GM18867 (cell line): Measurements from ENCODE around the gene NAA35.
"Not testable (repeated sequence)": the region's sequence is repeated elsewhere in the genome, so short reads cannot be mapped to it uniquely, and the experiment has no call there.

Experiments used
- ATAC-seq: cut with Tn5 transposase; IDR thresholded peaks from one replicate; pipeline ENCODE4 v1.9.1; 2021; ENCODE audit warnings: mild to moderate bottlenecking, moderate library complexity; ENCODE audit not compliant: unreplicated experiment

The NAA35 gene

DNA sequence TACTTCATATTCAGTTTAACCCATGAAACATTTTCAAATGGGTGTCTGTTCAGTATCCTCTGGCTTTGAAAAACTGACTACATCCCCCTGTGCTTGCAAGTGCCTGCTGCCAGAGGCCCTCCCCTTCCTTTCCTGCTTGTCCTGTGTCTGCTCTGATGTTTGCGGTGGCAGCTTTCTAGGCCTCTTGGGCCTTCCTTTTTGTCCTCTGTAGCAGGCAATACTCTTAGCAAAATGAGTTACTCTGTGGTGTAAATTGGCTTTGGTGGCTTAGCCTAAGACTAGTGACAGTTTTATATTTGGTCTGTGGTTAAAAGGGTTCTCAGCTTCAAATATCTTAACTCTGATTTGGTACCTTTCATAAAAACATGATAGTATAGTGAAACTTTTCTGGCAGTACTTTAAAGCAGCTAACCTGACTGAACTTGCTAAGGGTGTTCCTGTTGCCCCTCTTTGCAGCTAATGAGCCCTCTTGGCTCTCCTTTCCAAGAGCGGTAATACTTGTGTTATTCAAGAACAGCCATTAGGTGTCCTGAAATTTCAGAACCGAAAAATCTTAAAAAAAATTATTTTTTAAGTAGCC, 81.8 kb downstream of the NAA35 start:
- ATAC-seq = no peak

DNA sequence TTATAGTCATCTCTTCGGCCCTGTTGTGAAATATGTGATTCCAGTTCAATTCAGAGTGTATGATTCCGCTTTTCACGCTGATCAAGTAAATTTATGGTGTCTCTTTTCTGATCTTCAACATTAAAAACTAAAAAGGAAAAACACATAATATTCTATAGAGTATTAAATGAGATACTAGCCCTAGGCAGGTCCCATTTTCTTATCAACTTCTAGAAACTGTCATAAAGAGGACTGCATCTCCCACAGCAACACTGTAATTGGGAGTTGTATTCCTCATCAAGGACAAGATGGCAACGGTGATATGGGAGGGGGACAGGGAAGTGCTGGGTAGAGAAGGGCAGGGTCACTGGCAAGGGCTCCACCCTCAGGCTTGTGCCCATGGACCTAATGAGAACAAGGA, 86.8 kb downstream of the NAA35 start:
- no peak for ATAC-seq

DNA sequence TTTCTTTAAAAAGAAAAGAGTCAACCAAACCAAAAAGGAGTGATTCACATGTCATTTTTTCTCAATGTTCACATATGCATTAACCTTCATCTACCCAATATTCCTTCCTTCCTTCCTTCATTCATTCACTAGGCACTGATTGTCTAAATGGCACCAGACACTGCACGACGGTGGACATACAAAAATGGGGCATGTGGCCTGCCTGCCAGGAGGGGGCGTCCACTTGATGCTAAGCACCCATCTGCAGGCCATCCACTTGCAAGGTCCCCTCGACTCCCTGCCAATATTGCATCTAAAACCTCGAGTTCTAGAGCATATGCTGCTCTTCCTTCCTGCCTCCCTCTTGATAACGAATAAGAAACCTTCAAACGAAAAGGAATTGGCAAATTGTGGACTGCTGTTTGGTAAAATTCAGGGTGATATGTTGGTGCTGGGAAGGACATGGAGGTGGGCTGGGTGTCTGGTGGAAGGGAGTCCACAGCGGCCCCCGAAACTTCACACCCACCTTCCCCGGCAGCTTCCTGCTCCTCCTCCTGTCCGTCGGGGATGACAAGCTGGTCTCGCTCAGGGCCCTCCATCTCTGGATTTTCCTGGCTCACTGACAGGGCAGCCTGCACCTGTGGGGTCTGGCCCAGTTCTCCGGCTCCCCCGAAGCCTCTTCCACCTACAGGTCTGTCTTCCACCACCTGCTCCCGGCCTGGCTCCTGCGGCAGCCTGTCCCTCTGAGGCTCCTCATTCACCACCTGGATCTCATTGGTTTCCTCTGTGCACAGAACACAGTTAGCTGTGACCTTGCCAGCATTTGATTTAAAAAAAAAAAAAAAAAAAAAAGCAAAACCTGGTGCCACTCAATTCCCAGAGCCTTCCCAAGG, 94.2 kb downstream of the NAA35 start:
- no peak for ATAC-seq

DNA sequence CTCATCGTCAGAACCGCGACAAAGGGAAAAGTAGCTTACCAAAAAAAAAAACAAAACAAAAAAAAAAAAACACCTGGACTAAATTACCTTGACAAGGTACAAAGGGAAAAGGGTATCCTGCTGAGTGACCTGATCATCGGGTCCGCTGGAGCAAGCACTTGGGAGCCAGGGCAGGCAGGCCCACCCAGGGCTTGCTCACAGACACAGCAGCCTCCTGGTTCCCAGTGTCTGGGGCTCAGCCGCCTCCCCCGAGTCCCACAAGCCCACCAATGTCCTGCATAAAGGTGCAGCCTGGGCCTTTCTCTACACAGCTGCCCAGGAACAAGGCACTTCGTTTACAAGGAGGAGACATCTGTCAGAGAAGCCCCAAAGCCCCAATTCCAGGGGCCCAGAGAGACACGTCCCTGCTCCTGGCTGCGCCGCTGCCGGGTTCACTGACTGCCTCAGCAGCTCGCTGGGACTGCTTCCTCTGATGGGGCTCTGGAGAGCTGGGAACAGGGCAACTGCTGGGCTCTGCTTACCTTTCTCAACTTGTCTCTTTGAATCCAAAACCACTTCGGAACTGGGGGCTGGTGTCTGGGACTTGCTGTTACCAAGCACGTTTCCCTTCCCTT, 95.0 kb downstream of the NAA35 start:
- no peak for ATAC-seq

DNA sequence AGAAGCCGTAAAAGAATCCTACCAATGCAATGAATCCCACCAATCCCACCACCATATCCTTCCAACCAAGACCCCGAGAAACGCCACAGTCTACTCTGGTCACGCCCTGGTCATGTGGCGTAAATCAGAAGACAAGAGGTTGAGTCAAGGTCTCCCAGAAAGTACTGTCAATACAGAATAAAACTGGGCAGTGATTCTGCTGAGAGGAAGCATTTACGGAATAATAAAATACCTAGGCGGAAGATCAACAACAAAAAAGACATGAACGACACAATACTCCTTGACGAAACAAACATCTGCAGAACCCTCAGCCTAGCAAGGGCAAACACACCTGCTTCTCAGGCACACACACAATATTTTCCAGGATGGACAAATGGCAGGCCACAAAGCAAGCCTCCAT, 95.6 kb downstream of the NAA35 start:
- no peak for ATAC-seq

DNA sequence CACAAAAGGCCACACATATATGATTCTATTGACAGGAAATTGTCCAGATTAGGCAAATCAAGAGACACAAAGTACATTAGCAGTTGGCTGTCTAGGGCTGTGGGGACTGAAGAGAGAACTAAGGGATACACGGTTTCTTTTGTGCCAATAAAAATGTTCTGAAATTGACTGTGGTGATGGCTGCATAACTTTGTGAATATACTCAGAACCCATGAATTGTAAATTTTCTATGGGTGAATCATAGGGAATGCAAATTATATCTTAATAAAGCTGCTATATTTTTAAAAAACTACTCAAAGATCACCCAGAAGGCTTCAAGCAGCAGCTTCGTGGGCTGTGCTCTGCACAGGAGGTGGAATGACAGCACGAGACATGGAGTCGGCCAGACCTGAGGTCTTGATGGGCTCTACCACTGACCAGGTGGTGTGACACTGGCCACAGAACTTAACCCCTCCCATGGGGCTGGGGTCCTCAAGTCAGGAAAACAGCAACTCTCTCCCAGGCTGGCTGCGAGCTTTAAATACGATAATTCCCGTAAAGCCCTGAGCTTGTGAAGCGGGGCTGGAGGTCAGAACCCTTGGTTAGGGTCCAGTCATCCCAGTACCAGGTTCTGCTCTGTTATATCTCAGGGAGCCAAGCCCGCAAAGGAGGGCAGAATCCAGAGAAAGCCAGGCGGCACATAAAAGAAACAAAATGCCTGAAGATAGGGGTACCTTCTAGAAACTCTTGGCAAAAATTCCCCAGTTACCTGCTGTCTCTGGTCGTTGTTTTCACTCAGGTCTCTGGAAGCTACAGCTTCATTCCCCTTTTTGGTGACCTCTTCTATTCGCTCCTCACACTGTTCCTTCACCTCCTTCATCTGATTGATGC, 99.3 kb downstream of the NAA35 start:
- ATAC-seq = no peak

DNA sequence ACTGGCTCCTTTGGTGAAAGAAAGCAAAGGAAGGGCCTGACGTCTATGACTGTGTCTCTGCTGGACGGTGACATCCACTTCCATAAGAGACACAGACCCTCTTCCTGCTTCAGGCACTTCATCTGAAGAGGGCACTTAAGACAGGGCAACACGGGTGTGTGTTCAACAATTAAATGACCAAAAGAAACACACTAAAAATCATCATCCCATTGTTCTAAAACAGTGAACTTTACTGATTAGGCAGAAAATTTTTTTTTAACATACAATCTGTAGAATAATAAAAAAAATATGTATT, 99.9 kb downstream of the NAA35 start:
- ATAC-seq = no peak

DNA sequence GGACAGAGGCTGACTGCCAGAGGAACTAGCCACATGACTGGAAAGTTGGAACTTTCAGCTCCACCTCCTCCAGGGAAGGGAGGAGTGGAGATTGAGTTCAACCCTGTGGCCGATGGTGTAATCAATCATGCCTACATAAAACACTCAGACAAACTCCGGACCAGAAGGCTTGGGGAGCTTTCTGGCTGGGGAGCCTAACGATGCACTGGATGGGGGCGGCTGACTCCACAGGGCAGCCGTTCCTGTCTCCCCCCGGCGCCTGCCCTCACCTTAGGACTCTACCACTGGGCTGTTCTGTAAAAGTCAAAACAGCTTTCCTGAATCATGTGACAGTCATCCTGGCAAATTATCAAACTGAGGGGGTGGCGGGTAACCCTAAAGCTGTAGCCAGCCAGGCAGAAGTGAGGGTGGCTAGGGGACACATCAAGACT, 100.4 kb downstream of the NAA35 start:
- ATAC-seq = no peak

DNA sequence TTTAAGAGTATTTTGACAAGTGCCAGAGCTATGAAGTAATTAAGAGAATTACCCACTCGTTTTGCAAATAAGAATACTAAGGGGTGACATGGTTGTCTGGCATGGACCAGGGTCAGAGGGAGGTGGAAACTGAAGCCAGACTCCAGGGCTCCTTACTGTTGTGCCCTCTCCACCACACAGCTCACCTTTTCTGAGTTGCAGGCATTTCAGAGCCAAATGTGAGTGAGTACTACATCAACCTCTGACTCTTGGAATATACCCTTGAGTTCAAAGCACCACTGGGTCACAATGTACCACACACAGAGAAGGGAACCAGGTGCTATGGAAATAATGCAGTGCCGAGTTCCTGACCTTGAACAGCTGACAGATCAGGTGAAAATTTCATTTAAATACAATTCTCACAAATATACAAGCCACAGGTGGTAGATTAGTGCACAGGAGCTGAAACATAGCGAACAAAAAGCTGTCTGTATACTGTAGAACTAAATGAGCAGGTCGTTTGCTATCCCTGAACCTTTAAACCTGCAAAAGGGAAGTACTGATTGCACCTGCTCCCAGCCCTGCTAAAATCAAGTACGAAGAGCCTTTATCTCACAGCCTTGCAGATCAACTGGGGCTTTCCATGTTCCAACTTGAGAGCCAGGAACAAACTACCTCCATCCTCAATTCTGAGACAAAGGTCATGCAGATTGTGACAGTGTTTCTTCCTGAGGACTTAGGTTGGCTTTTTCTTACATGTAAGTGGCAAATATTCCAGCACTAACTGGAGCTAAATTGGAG, 101.4 kb downstream of the NAA35 start:
- ATAC-seq = no peak

DNA sequence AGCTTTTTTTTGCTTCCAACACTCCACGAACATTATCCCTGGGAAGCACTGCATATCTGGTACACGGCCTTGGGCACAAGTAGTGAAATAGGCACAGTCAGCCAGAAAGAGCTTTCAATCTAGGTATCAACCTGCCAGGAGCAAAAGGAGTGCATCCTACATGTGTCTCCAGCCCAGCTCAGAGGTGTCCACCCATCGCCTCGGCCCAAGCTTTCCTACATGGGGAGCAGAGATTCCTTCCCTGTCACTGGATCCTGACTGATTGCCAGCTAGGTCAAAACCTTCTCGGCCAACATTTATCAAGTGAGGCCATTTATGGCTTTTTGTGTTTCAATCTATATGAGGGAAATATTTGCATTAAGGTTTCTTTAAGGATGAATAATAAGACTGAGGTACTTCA, 102.6 kb downstream of the NAA35 start:
- no peak for ATAC-seq

DNA sequence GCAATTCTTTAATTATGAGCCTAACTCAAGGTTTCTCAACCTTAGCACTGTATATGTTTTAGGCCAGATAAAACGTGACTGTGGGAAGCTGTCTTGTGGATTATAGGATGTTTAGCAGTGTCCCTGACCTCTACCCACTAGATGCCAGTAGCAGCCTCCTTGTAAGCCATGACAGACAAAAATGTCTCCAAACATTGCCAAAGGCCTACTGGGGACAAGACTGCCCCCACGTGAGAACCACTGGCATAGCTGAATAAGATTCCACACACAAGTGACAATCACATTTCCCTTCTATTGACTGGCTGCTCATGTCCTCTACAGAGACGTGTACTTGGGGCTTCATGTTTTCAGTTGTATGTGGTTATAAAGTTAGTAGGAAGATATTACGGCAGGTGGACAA, 103.1 kb downstream of the NAA35 start:
- no peak for ATAC-seq

DNA sequence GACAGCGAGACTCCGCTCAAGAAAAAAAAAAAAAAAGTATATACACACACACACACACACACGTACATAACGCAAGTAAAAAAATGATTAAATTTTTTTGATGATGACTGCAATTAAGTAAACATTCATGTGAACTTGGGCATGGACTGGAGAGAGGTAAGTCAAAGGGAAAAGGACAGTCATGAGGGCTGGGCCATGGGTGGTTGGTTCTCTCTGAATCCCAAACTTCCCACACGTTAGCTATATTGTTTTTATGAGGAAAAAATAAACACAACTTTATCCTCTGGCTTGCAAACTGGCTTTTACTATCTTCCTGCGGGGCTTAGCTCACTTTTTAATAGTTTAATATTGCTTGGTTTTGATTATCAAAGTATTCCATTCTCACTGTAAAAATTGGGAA, 104.7 kb downstream of the NAA35 start:
- ATAC-seq = no peak

DNA sequence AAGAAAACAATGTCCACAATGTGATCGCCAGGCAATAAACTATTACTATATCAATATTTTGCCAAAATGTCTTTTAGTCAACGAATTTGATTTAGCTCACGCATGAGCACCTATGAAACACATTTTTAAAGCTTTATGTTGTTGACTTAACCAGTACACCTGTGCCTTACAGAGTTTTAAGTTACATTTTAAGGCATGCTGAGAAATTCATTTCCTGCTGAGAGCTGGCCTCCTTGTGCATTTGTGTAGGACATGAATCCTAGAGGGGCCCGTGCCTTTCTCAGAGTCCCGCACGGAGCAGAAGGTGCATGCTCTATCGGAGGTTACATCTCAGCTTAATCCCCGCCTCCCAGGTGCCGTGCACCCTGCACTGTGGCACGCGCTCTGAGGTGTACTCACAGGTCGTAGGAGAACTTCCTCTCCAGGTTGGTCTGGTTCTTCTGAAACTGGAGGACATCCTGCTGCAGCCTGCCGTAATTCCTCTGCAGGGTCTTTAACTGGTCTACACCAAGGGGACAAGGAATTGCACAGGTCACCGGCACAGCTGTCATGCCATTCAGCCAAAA, 105.2 kb downstream of the NAA35 start:
- ATAC-seq = no peak

DNA sequence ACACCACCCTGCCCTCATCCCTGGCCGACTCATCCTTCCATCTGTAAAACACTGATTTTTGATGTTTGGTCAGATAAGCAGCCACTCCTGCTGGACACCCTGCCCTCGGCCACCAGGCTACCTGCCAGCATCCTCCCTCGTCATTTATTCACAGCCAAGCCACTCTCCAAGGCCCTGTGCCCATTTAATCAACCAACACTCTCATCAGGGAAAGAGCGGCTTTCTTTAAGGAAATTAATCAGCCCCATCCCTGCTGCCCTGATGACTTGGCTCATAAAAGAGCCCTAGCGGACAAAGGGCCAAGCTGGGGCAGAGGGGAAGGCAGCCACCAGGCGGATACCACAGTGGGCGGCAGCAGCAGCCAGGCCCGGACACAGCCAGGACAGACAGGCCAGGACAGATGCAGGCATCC, 106.0 kb downstream of the NAA35 start:
- no peak for ATAC-seq

DNA sequence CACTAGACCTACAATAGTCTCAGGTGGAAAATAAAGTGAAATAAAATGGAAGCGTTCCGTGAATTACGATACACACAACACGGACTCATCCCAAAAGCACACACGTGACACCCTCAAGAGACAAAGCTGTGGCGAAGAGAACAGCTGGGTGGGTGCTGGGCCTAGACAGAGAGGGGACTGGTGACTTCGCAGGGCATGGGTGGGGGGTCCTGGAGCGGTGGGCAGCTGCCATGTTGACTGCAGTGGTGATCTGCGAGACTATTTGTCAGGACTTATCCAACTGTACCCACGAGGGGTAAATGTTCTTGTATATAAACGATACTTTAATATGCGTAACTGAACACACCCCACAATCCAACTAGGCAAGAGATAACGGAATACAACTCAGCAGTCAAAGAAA, 106.4 kb downstream of the NAA35 start:
- ATAC-seq = no peak

DNA sequence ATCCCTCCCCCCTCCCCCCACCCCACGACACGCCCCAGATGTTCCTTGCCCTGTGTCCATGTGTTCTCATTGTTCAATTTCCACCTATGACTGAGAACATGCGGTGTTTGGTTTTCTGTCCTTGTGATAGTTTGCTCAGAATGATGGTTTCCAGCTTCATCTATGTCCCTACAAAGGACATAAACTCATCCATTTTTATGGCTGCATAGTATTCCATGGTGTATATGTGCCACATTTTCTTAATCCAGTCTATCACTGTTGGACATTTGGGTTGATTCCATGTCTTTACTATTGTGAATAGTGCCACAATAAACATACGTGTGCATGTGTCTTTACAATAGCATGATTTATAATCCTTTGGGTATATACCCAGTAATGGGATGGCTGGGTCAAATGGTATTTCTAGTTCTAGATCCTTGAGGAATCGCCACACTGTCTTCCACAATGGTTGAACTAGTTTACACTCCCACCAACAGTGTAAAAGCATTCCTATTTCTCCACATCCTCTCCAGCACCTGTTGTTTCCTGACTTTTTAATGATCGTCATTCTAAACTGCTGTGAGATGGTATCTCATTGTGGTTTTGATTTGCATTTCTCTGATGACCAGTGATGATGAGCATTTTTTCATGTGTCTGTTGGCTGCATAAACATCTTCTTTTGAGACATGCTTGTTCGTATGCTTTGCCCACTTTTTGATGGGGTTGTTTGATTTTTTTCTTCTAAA, 107.2 kb downstream of the NAA35 start:
- not testable (repeated sequence) for ATAC-seq

DNA sequence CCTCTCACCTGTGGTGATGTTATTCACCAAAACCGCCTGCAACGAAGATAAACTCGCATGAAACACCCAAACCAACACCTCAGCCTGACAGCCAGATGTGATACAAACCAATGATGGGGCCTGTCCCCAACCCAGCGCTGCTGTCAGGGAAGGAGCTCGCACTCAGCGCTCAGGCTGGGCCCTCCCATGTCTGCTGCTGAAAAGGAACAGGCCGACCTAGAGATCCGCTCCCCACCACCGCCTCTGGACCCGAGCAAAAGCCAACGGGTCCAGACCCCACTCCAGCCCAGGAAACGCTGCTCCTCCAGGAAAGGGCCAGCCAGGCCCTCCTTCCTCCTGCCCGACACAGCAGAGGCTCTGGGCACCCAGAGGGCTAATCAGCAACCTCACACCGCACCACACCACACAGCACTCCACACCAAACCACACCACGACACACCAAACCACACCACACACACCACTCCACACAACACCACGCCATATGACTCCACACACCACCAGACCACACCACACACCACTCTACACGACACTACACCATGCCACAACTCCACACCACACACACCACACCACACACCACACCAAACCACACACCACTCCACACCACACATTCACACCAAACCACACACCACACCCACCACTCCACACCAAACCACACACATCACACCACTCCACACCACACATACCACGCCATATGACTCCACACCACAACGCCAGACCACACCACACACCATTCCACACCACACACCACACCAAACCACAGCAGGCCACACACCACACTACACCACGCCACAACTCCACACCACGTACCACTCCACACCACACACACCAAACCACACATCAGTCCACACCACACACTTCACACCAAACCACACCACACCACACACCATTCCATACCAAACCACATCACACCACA, 111.9 kb downstream of the NAA35 start:
- ATAC-seq = no peak

DNA sequence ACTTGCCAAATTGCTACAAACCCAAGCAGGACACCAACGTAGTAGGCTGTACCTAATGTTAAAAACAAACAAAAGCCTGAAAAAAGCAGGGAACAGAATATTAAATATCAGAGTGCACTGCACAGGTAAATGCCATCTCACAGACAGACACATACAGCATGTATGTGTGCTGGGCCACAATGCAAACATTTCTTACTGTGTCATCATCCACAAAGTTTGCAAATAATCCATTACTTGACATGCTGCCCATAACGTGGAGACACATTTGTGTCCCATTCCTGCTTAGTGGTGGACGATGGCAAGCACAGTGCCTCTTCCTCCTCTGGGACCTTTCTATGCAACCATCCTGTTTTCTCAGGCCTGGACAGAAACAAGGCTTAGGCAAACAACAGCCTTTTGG, 113.7 kb downstream of the NAA35 start:
- ATAC-seq = no peak

DNA sequence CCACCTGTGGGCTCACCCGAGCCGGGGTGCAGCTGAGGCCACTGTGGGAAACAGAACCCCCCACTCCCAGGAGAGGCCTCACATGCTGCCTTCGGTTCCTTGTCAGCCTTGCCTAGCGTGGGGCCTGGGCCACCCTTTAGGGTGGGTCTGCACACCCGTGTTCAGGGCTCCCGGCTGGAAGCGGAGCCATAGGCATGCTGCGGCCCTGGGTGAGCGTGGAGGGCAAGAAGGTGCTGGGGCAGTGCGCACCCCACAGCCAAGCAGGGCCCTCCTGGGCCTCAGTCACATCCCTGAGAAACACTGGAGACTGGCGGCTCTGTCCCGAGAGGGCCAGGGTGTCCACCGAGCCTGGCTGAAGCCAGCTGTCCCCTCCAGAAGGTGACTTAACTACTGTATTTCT, 116.5 kb downstream of the NAA35 start:
- no peak for ATAC-seq
